Stimulated activated naive CD8-positive, alpha-beta T cell treated with anti-CD3 and anti-CD28 coated beads, Interleukin-15, Interleukin-2, amounts not matched to agents 100 ng/mL and 50 ng/mL, for 24 hours (primary cell): ENCODE results near the gene IER3.
A peak's percentile ranks its signal among the peaks of the same experiment; 100 is the strongest.
"Not testable (repeated sequence)": the region's sequence is repeated elsewhere in the genome, so short reads cannot be mapped to it uniquely, and the experiment has no call there.

Source experiments
- H3K27ac Mint-ChIP-seq: one replicate; pipeline ENCODE4 v1.8.0; 2021; ENCODE audit warnings: mild to moderate bottlenecking, mixed read lengths
- H3K27me3 Mint-ChIP-seq: one replicate; pipeline ENCODE4 v1.8.0; 2021; ENCODE audit warnings: mixed read lengths
- H3K36me3 Mint-ChIP-seq: one replicate; pipeline ENCODE4 v1.8.0; 2021; ENCODE audit warnings: low read depth, mixed read lengths
- H3K4me1 Mint-ChIP-seq: one replicate; pipeline ENCODE4 v1.8.0; 2021; ENCODE audit warnings: low read depth, mixed read lengths
- H3K4me3 Mint-ChIP-seq: one replicate; pipeline ENCODE4 v1.8.0; 2021; ENCODE audit warnings: mild to moderate bottlenecking, mixed read lengths
- H3K9me3 Mint-ChIP-seq: one replicate; pipeline ENCODE4 v1.8.0; 2021; ENCODE audit warnings: mixed read lengths

IER3 gene

GRCh38 chr6:30763155-30763617 is 18.8 kb upstream of the IER3 start:
- Mint-ChIP-seq H3K27me3 (no peaks in the 10 kb centered on the region), H3K36me3 (no peaks in the 10 kb centered on the region), H3K9me3 (no peaks in the 10 kb centered on the region), H3K27ac (peak overlapping the region; percentile 89), H3K4me1 (peaks cover 69% of the 10 kb centered on the region), H3K4me3 (no peak overlapping the region)

- H3K4me1 Mint-ChIP-seq = peaks cover 64% of the 10 kb centered on the region
- no peaks in the 10 kb centered on the region for H3K27me3 Mint-ChIP-seq
- no peaks in the 10 kb centered on the region for H3K9me3 Mint-ChIP-seq
Observed at GRCh38 chr6:30761791-30762429, 17.6 kb upstream of the IER3 start.

DNA sequence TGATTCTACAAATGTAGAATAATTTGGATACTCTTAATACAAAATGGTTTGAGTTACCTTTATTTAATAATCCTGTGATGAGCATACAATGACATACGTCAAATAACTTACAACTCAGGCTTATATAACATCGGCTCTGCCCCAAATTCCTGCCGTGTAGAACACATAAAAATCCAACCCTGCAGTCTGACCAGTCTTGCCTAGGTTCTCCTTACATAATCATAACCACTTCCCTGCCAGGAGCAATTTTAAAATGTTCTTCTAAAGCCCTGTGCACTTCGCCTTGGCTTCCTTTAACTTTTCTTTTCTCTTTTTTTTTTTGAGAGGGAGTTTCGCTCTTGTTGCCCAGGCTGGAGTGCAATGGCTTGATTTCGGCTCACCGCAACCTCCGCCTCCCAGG is 16.2 kb upstream of the IER3 start:
- H3K4me1 Mint-ChIP-seq = peaks cover 53% of the 10 kb centered on the region
- H3K27ac Mint-ChIP-seq = no peak overlapping the region
- no peaks in the 10 kb centered on the region for H3K36me3 Mint-ChIP-seq
- no peaks in the 10 kb centered on the region for H3K9me3 Mint-ChIP-seq
- H3K4me3 Mint-ChIP-seq = no peak overlapping the region
- no peaks in the 10 kb centered on the region for H3K27me3 Mint-ChIP-seq

More at GRCh38 chr6:30761791-30762429, 17.6 kb upstream of the IER3 start:
- no peaks in the 10 kb centered on the region for H3K36me3 Mint-ChIP-seq
- H3K4me3 Mint-ChIP-seq = no peak overlapping the region
- peak overlapping the region; percentile 77 for H3K27ac Mint-ChIP-seq

GRCh38 chr6:30759575-30760239 is 15.4 kb upstream of the IER3 start:
- peaks cover 49% of the 10 kb centered on the region for H3K4me1 Mint-ChIP-seq

GRCh38 chr6:30757261-30757904 is 13.0 kb upstream of the IER3 start:
- no peaks in the 10 kb centered on the region for H3K27me3 Mint-ChIP-seq
- H3K4me3 Mint-ChIP-seq = no peak overlapping the region
- peak overlapping the region; percentile 41 for H3K27ac Mint-ChIP-seq
- H3K36me3 Mint-ChIP-seq = no peaks in the 10 kb centered on the region
- H3K9me3 Mint-ChIP-seq = no peaks in the 10 kb centered on the region
- peaks cover 51% of the 10 kb centered on the region for H3K4me1 Mint-ChIP-seq

More at GRCh38 chr6:30759575-30760239, 15.4 kb upstream of the IER3 start:
- Mint-ChIP-seq H3K4me3 (no peak overlapping the region), H3K27me3 (no peaks in the 10 kb centered on the region), H3K27ac (peak overlapping the region; percentile 52), H3K9me3 (no peaks in the 10 kb centered on the region), H3K36me3 (no peaks in the 10 kb centered on the region)

DNA sequence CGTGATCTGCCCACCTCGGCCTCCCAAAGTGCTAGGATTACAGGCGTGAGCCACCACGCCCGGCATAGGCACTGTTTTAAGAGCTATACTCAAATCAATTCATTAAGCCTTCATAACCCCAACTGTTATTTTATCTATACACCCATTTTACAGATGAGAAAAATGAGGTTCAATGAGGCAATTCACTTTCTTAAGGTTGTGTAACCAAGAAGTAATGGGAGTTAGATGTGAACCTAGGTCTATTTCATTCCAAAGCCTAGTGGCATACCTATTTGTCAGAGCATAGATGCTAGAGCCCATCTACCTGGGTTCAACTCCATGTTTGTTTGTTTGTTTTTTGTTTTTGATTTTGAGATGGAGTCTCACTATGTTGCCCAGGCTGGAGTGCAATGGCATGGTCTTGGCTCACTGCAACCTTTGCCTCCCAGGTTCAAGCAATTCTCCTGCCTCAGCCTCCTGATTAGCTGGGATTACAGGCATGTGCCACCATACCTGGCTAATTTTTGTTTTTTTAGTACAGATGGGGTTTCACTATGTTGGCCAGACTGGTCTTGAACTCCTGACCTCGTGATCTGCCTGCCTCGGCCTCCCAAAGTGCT is 12.2 kb upstream of the IER3 start:
- H3K4me1 Mint-ChIP-seq = peaks cover 52% of the 10 kb centered on the region
- not testable (repeated sequence) for H3K27ac Mint-ChIP-seq, H3K4me3 Mint-ChIP-seq, H3K9me3 Mint-ChIP-seq, H3K27me3 Mint-ChIP-seq, H3K36me3 Mint-ChIP-seq

DNA sequence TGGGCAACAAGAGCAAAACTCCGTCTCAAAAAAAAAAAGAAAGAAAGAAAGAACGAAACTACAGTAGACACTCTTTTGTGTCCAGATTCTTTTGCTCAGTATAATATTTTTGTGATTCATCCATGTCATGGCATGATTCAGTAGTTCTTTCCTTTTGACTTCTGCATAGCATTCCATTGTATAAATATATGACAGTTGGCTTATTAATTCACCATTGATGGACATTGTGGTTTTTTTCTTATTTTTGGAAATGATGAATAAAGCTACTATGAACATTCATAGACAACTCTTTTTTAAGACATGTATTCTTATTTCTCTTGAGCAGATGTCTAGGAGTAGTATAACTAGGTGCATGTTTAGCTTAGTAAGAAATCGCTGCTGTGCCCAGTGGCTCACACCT is 10.3 kb upstream of the IER3 start:
- H3K27me3 Mint-ChIP-seq = no peaks in the 10 kb centered on the region
- H3K9me3 Mint-ChIP-seq = no peaks in the 10 kb centered on the region
- no peak overlapping the region for H3K27ac Mint-ChIP-seq
- H3K4me3 Mint-ChIP-seq = no peak overlapping the region
- no peaks in the 10 kb centered on the region for H3K36me3 Mint-ChIP-seq
- H3K4me1 Mint-ChIP-seq = peaks cover 52% of the 10 kb centered on the region

- no peaks in the 10 kb centered on the region for H3K9me3 Mint-ChIP-seq
- H3K4me1 Mint-ChIP-seq = peaks cover 58% of the 10 kb centered on the region
- H3K27me3 Mint-ChIP-seq = no peaks in the 10 kb centered on the region
- H3K4me3 Mint-ChIP-seq = no peak overlapping the region
- H3K27ac Mint-ChIP-seq = peak overlapping the region; percentile 81
- no peaks in the 10 kb centered on the region for H3K36me3 Mint-ChIP-seq
Observed at GRCh38 chr6:30752157-30752927, 8.0 kb upstream of the IER3 start.

- Mint-ChIP-seq H3K36me3 (no peaks in the 10 kb centered on the region), H3K4me1 (peaks cover 71% of the 10 kb centered on the region), H3K4me3 (no peak overlapping the region), H3K27me3 (no peaks in the 10 kb centered on the region), H3K27ac (peak overlapping the region; percentile 59), H3K9me3 (no peaks in the 10 kb centered on the region)
Observed at GRCh38 chr6:30750379-30750668, 6.0 kb upstream of the IER3 start.

DNA sequence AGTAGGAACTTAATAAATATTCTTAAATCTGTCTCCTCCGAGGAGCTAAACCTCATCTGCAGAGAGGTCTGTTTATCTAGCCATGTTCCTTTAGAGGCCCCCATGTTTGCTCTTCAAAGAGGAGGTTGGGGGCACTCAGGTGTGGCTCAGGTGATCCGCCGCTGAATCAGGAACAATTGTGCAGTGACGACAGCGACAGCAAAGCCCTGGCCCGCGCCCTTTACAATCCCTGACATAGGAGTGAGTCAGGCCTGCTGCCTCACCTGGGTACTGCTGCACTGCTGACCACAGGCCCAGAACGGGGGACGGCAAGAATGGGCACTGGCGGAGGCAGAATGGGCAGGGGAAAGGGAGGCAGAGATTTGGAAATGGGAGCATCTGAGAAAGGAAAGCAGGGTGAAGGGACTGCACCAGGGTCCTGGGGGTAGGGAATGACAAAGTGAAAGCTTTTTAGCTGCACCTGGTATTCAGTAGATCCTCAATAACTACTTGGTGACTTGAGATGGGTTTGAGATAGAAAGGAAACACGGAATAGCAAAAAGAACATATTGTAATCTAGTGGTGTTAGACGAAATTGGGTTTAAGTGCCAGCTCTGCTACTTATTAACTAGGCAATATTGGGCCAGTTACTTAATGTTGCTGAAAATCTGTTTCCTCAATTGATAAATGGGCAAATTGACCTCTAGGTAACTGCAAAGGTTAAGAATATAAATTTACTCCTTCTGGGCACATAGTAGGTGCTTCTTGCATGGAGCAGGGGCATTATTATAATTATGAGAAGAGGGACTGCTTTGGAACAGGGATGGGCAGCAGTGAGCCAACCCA is 5.4 kb upstream of the IER3 start:
- no peak overlapping the region for H3K4me3 Mint-ChIP-seq
- H3K27ac Mint-ChIP-seq = peak overlapping the region; percentile 59
- no peaks in the 10 kb centered on the region for H3K36me3 Mint-ChIP-seq

DNA sequence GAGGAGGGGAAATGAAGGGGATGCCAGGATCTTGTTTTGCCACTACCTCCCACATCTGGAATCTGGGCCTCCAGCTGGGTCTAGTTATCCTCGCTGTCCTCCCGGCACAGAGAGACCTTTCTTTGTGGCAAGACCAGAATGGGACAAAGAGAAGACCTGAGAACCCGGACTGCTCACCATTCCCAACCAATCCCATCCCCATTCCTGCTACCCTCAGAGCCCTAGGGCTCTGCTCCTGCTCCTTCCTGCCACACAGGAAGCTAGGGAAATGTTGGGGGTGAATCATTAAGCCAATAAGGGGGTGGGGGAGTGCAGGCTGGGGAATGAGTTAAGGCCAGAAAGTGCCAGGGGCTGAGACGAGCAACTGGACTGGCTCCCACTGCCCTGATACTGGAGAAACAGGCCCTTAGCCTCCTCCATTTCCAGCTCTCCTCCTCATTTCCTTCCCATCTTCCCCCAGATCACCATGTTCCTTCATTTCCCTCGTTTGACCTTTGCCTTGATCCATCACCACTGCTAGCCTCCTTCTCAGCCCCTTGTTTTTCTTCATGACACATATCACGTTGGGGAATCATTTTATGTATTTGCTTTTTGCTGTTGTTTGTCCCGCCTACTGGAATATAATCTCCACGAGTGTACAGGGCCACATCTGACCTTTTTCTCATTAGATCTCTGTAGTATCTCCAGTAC is 4.6 kb upstream of the IER3 start:
- Mint-ChIP-seq H3K9me3 (no peaks in the 10 kb centered on the region), H3K36me3 (peaks cover 5% of the 10 kb centered on the region), H3K27ac (peak overlapping the region; percentile 56), H3K4me1 (peaks cover 73% of the 10 kb centered on the region), H3K27me3 (no peaks in the 10 kb centered on the region), H3K4me3 (no peak overlapping the region)

More for the DNA sequence above, 5.4 kb upstream of the IER3 start:
- Mint-ChIP-seq H3K4me1 (peaks cover 74% of the 10 kb centered on the region), H3K9me3 (no peaks in the 10 kb centered on the region), H3K27me3 (no peaks in the 10 kb centered on the region)

GRCh38 chr6:30747902-30748769 is 3.8 kb upstream of the IER3 start:
- no peaks in the 10 kb centered on the region for H3K27me3 Mint-ChIP-seq
- H3K9me3 Mint-ChIP-seq = no peaks in the 10 kb centered on the region
- peak overlapping the region; percentile 56 for H3K27ac Mint-ChIP-seq
- H3K4me3 Mint-ChIP-seq = no peak overlapping the region
- peaks cover 14% of the 10 kb centered on the region for H3K36me3 Mint-ChIP-seq
- peaks cover 76% of the 10 kb centered on the region for H3K4me1 Mint-ChIP-seq

DNA sequence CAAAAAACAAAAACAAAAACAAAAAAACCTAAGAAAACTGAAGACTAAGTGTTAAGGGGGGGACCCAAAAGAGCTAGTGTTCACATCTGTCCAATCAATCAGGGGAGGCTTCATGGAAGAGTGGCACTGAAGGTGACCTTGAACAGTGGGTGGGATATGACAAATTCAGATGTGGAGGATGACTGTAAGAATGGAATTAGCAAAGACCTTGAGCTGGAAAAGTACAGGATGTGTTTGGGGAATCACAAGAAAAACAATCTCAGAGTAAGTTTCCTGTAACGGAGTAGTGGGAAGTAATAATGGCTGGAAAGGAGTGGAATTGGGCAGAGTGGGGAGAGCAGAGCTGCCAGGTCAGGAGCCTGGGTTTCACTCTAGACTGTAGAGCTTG is 2.9 kb upstream of the IER3 start:
- Mint-ChIP-seq H3K36me3 (peaks cover 19% of the 10 kb centered on the region), H3K4me3 (no peak overlapping the region), H3K4me1 (peaks cover 73% of the 10 kb centered on the region), H3K27me3 (no peaks in the 10 kb centered on the region), H3K9me3 (no peaks in the 10 kb centered on the region), H3K27ac (peak overlapping the region; percentile 18)
